GM04503 (cell line): ENCODE results near the gene SMIM1.

ENCODE experiments used
- DNase-seq: peaks from one replicate; pipeline ENCODE4 v3.0.0-alpha.2; 2012; ENCODE audit warnings: low read depth

SMIM1 gene

GRCh38 chr1:3777078-3777547 is 4.6 kb downstream of the SMIM1 start:
- DNase-seq = no peak

GRCh38 chr1:3777647-3778589 is 5.4 kb downstream of the SMIM1 start:
- no peak for DNase-seq

GRCh38 chr1:3778590-3779264 is 6.2 kb downstream of the SMIM1 start:
- DNase-seq = no peak

GRCh38 chr1:3779265-3779911 is 6.8 kb downstream of the SMIM1 start:
- no peak for DNase-seq

- DNase-seq = no peak
Observed at GRCh38 chr1:3779912-3780416, 7.4 kb downstream of the SMIM1 start.

- DNase-seq = no peak
Observed at GRCh38 chr1:3780901-3781300, 8.4 kb downstream of the SMIM1 start.

GRCh38 chr1:3783651-3784474 is 11.3 kb downstream of the SMIM1 start:
- DNase-seq = no peak

GRCh38 chr1:3785045-3785444 is 12.5 kb downstream of the SMIM1 start:
- DNase-seq = no peak

GRCh38 chr1:3785456-3786157 is 13.1 kb downstream of the SMIM1 start:
- no peak for DNase-seq

- no peak for DNase-seq
Observed at GRCh38 chr1:3786468-3787348, 14.2 kb downstream of the SMIM1 start.

GRCh38 chr1:3787349-3787715 is 14.8 kb downstream of the SMIM1 start:
- DNase-seq = no peak

- no peak for DNase-seq
Observed at GRCh38 chr1:3787745-3788605, 15.4 kb downstream of the SMIM1 start.

GRCh38 chr1:3788756-3789420 is 16.3 kb downstream of the SMIM1 start:
- no peak for DNase-seq

GRCh38 chr1:3789421-3790300 is 17.1 kb downstream of the SMIM1 start:
- DNase-seq = no peak

- DNase-seq = no peak
Observed at GRCh38 chr1:3790500-3790923, 18.0 kb downstream of the SMIM1 start.

GRCh38 chr1:3790952-3791351 is 18.4 kb downstream of the SMIM1 start:
- no peak for DNase-seq

- no peak for DNase-seq
Observed at GRCh38 chr1:3795453-3796214, 23.1 kb downstream of the SMIM1 start.
